ENCODE measurements around the gene SS18L1.

- TF ChIP-seq CTCF (IDR thresholded peaks at IDR 0.05 in 2 of 3, conservative IDR thresholded peaks at IDR 0.05 in 1 of 3; ENCODE audit: borderline replicate concordance in 1 of 3, insufficient read depth in 1 of 3, low read depth in 2 of 3, low read length in 2 of 3), result no peak
- no peak for TF ChIP-seq POLR2A (IDR thresholded peaks at IDR 0.05; ENCODE audit: borderline replicate concordance, extremely low read depth, insufficient read depth, insufficient read length)
- no peak for TF ChIP-seq TCF7L2 (IDR thresholded peaks at IDR 0.05; ENCODE audit: borderline replicate concordance, extremely low read depth, insufficient read depth, insufficient read length)
- no peak for TF ChIP-seq SP1 (IDR thresholded peaks at IDR 0.05; ENCODE audit: low read depth)
- TF ChIP-seq CBX3 (IDR thresholded peaks at IDR 0.05; ENCODE audit: low read depth), result no peak
- no peak for TF ChIP-seq EGR1 (IDR thresholded peaks at IDR 0.05; ENCODE audit: low read depth)
- TF ChIP-seq ELF1 (IDR thresholded peaks at IDR 0.05; ENCODE audit: borderline replicate concordance, low read depth), result no peak
- no peak for TF ChIP-seq YY1 (IDR thresholded peaks at IDR 0.05; ENCODE audit: extremely low read depth, insufficient replicate concordance, low read depth, low read length)
- TF ChIP-seq EZH2phosphoT487 (IDR thresholded peaks at IDR 0.05; ENCODE audit: borderline replicate concordance), result no peak
- TF ChIP-seq EZH2 (IDR thresholded peaks at IDR 0.05), result no peak
- no peak for TF ChIP-seq JUND (IDR thresholded peaks at IDR 0.05)
These were observed 32.4 kb upstream of the SS18L1 start for GRCh38 chr20:62111148-62111547.

Measured in HCT116 (cell line).